ENCODE data around the gene SMPX. TPM values are rescaled to one million over a fixed set of nuclear protein-coding genes. Genes with fewer than 3 reads are reported as not detected.

The SMPX gene
- total and polyA plus RNA-seq, 3 donors from 2014 or later: 4.2 TPM; not detected in 2

DNA sequence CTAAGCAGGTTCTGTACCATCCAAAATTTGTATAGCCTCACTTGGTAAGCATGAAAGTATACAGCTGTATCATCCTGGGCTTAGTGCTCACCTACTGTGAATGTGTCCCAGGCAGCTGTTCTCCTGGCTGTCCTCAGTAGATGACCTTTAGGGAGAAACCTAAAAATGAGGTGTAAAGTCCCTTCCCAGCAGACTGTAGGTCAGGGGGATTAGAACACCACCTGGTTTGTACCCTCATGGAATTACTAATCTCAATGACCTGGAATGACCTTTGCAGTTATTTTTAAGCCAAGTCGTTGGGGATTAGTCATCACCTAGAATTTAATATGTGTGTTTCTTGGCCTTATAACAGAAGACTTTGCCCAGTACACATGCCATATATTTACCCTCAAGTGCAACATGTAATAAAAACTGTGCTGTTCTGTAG is 42.4 kb upstream of the SMPX start:
- WGBS, 2 donors: 36 to 38% methylated on average over 1 of the region's 1 CpG
- intact Hi-C loops (cut with DNase I; ENCODE audit: low total_unique reads): no loop called here
- no peaks in the 10 kb centered on the region for H3K4me1 ChIP-seq
- no peaks in the 10 kb centered on the region for H3K36me3 ChIP-seq (ENCODE audit: low read depth, missing control alignments)
- H3K27me3 ChIP-seq: no peaks in the 10 kb centered on the region
- H3K9me3 ChIP-seq: no peaks in the 10 kb centered on the region
- H3K4me3 ChIP-seq: no peak overlapping the region
- TF ChIP-seq, protein P1, sequence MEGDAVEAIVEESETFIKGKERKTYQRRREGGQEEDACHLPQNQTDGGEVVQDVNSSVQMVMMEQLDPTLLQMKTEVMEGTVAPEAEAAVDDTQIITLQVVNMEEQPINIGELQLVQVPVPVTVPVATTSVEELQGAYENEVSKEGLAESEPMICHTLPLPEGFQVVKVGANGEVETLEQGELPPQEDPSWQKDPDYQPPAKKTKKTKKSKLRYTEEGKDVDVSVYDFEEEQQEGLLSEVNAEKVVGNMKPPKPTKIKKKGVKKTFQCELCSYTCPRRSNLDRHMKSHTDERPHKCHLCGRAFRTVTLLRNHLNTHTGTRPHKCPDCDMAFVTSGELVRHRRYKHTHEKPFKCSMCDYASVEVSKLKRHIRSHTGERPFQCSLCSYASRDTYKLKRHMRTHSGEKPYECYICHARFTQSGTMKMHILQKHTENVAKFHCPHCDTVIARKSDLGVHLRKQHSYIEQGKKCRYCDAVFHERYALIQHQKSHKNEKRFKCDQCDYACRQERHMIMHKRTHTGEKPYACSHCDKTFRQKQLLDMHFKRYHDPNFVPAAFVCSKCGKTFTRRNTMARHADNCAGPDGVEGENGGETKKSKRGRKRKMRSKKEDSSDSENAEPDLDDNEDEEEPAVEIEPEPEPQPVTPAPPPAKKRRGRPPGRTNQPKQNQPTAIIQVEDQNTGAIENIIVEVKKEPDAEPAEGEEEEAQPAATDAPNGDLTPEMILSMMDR (IDR thresholded peaks at IDR 0.05): no peak
- no peak for TF ChIP-seq POLR2A (IDR thresholded peaks at IDR 0.05)
- H3K27ac ChIP-seq: no peak overlapping the region
- DNase-seq: no peak

DNA sequence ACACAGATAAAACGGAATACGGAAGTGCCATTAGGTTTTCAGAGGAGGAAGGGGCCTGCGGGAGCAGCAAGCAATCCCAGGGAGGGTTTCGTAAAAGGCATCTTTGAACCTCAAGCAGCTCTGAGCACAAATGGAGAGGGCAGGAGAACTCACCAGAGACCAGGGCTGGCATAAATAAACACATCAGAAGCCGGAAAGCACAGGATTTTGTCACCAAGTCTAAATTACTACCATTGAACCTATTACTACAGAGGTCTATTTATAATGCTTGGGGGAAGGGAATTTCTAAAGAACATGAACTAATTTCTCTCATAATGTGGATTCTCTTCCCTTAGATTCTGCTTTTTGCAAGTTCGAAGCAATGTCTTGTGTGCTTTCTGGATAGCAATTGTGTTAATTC is 41.9 kb upstream of the SMPX start:
- no peak for TF ChIP-seq POLR2A (IDR thresholded peaks at IDR 0.05)
- TF ChIP-seq, protein P1 (IDR thresholded peaks at IDR 0.05): no peak
- no peak for DNase-seq
- 84 to 85% methylated on average over 6 of the region's 6 CpGs for WGBS, 2 donors
- Histone ChIP-seq H3K27ac (no peak overlapping the region), H3K4me1 (no peaks in the 10 kb centered on the region), H3K4me3 (no peak overlapping the region), H3K36me3 (ENCODE audit: low read depth, missing control alignments) (no peaks in the 10 kb centered on the region), H3K9me3 (no peaks in the 10 kb centered on the region), H3K27me3 (no peaks in the 10 kb centered on the region)
- intact Hi-C loops (cut with DNase I; ENCODE audit: low total_unique reads): no loop called here

DNA sequence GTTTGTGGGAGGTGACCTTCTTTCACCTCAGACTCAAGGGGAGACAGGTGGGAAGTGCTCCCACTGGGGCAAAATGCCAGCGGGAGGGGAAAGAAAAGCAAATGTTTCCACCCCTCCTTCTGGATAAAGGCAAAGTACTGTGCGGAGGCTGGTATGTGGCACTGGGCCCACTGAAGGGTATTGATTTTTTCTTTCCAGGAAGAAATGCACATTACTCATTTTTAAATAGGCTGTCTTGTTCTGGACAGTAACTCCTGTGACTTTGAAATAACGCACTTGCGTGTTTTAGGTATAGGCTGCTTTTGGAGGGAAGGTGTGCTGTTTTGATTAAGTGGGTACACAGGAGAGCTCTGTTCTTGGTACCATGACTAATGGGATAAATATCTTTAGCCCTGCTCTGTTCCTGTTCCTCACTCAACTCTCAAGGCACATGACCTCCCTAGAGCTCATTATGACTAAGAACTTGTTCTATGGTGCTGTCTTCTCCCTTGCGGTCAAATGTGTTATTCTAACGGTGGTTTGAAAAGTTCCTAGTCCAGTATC is 40.8 kb upstream of the SMPX start:
- WGBS, 2 donors: 81 to 83% methylated on average over 5 to 6 of the region's 6 CpGs
- DNase-seq: no peak
- no peak for TF ChIP-seq POLR2A (IDR thresholded peaks at IDR 0.05)
- TF ChIP-seq, protein P1 (IDR thresholded peaks at IDR 0.05): no peak

DNA sequence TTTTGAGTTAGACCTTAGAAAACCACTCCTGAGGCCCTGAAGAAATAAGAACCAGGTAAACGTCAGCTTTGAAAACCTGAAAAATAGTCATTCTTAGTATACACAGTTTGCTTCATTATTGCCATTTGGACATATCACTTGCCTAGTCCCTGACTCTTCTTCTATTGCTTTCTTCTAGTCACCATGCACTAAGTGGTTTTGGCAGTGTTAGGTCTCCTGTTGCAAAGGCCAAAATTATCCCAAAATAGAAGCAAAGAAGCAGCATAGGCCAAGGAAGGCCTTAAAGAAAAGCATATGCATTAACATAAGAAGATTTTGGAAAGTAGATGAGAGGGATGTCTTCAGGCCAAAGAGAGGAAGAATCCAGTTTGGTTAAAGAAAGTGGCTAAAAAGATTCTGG is 24.1 kb upstream of the SMPX start:
- no peak overlapping the region for H3K4me3 ChIP-seq
- no peak for TF ChIP-seq POLR2A (IDR thresholded peaks at IDR 0.05)
- TF ChIP-seq, protein P1 (IDR thresholded peaks at IDR 0.05): no peak
- WGBS, 2 donors: 80 to 100% methylated on average over 1 of the region's 1 CpG
- no peaks in the 10 kb centered on the region for H3K36me3 ChIP-seq (ENCODE audit: low read depth, missing control alignments)
- DNase-seq: no peak
- no peaks in the 10 kb centered on the region for H3K9me3 ChIP-seq
- intact Hi-C loops (cut with DNase I; ENCODE audit: low total_unique reads): no loop called here
- H3K4me1 ChIP-seq: no peaks in the 10 kb centered on the region
- H3K27me3 ChIP-seq: no peaks in the 10 kb centered on the region
- H3K27ac ChIP-seq: no peak overlapping the region

More for the DNA sequence above, 40.8 kb upstream of the SMPX start:
- H3K27me3 ChIP-seq: no peaks in the 10 kb centered on the region
- no peak overlapping the region for H3K4me3 ChIP-seq
- H3K4me1 ChIP-seq: no peaks in the 10 kb centered on the region
- intact Hi-C loops (cut with DNase I; ENCODE audit: low total_unique reads): no loop called here
- no peaks in the 10 kb centered on the region for H3K9me3 ChIP-seq
- H3K27ac ChIP-seq: no peak overlapping the region
- H3K36me3 ChIP-seq (ENCODE audit: low read depth, missing control alignments): no peaks in the 10 kb centered on the region

DNA sequence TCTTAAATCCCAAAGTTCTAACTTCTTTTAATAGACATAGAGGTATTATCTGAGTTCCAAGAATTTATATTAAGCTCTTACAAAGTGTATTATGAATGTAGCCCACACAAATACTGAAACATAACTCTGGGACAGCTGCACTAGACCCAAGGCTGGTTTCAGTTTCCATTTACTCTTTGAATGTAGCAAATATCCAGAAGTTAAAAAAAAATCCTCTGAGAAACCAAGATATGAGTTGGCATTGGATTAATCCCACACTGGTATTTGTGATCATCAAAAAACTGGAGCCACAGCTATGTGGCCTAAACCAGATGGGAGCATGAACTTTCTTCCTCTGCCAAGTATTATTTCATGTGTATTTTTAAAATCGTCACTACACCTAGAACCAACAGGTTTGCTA is 23.6 kb upstream of the SMPX start:
- Histone ChIP-seq H3K4me3 (no peak overlapping the region), H3K27ac (no peak overlapping the region), H3K36me3 (ENCODE audit: low read depth, missing control alignments) (no peaks in the 10 kb centered on the region), H3K27me3 (no peaks in the 10 kb centered on the region), H3K4me1 (no peaks in the 10 kb centered on the region), H3K9me3 (no peaks in the 10 kb centered on the region)
- 76 to 86% methylated on average over 1 of the region's 1 CpG for WGBS, 2 donors
- no peak for TF ChIP-seq POLR2A (IDR thresholded peaks at IDR 0.05)
- TF ChIP-seq, protein P1 (IDR thresholded peaks at IDR 0.05): no peak
- intact Hi-C loops (cut with DNase I; ENCODE audit: low total_unique reads): no loop called here
- no peak for DNase-seq

Data from testis (tissue), 3 donors.